ENCODE measurements around the gene TMEM63C. TPM values are rescaled to one million over a fixed set of nuclear protein-coding genes. Genes with fewer than 3 reads are reported as not detected.

TMEM63C gene
- total RNA-seq, 4 donors from 2014 or later = 0.08 to 0.13 (median 0.10) TPM; not detected in 1

GRCh38 chr14:77260631-77261030 lies 79.0 kb downstream of the TMEM63C start:
- no peak for ATAC-seq
- TF ChIP-seq EP300 (IDR thresholded peaks at IDR 0.05) = no peak
- no peak for TF ChIP-seq POLR2AphosphoS5 (IDR thresholded peaks at IDR 0.05)
- TF ChIP-seq POLR2A (IDR thresholded peaks at IDR 0.05) = no peak
- TF ChIP-seq CTCF (IDR thresholded peaks at IDR 0.05) = no peak
- no peaks in the 10 kb centered on the region for H3K9me3 ChIP-seq
- H3K27me3 ChIP-seq = peaks cover 55% of the 10 kb centered on the region
- H3K36me3 ChIP-seq = no peaks in the 10 kb centered on the region
- no peak overlapping the region for H3K27ac ChIP-seq
- H3K4me3 ChIP-seq = no peak overlapping the region
- 40% methylated on average over 1 of the region's 10 CpGs; no CpG with 5 or more reads in 1 of the 2 donors for WGBS, 2 donors (ENCODE audit: low coverage in 1 of 2)
- H3K4me1 ChIP-seq = no peaks in the 10 kb centered on the region

- TF ChIP-seq CTCF (IDR thresholded peaks at IDR 0.05) (no peak), POLR2AphosphoS5 (IDR thresholded peaks at IDR 0.05) (no peak), EP300 (IDR thresholded peaks at IDR 0.05) (no peak), POLR2A (IDR thresholded peaks at IDR 0.05) (no peak)
- 51% methylated on average over 3 of the region's 16 CpGs; no CpG with 5 or more reads in 1 of the 2 donors for WGBS, 2 donors (ENCODE audit: low coverage in 1 of 2)
- no peak for ATAC-seq
Observed at GRCh38 chr14:77264466-77265186, 83.0 kb downstream of the TMEM63C start.

GRCh38 chr14:77265187-77265515 lies 83.6 kb downstream of the TMEM63C start:
- WGBS, 2 donors (ENCODE audit: low coverage in 1 of 2) = 36% methylated on average over 1 of the region's 2 CpGs; no CpG with 5 or more reads in 1 of the 2 donors
- no peak for ATAC-seq
- peaks cover 59% of the 10 kb centered on the region for H3K27me3 ChIP-seq

More at GRCh38 chr14:77264466-77265186, 83.0 kb downstream of the TMEM63C start:
- Histone ChIP-seq H3K27ac (no peak overlapping the region), H3K4me3 (no peak overlapping the region), H3K4me1 (no peaks in the 10 kb centered on the region), H3K27me3 (peaks cover 59% of the 10 kb centered on the region), H3K9me3 (peaks cover 0 to 17% (median 0%) of the 10 kb centered on the region in 3 donors), H3K36me3 (no peaks in the 10 kb centered on the region)

GRCh38 chr14:77265561-77266335 lies 84.2 kb downstream of the TMEM63C start:
- TF ChIP-seq POLR2AphosphoS5 (IDR thresholded peaks at IDR 0.05) (no peak), CTCF (IDR thresholded peaks at IDR 0.05) (no peak), EP300 (IDR thresholded peaks at IDR 0.05) (no peak), POLR2A (IDR thresholded peaks at IDR 0.05) (no peak)
- H3K36me3 ChIP-seq = no peaks in the 10 kb centered on the region
- peaks cover 59% of the 10 kb centered on the region for H3K27me3 ChIP-seq
- H3K9me3 ChIP-seq = peaks cover 0 to 17% (median 0%) of the 10 kb centered on the region in 3 donors
- WGBS, 2 donors (ENCODE audit: low coverage in 1 of 2) = 37 to 71% methylated on average over 3 to 7 of the region's 16 CpGs
- H3K27ac ChIP-seq = no peak overlapping the region
- peaks cover 0 to 6% (median 0%) of the 10 kb centered on the region in 3 donors for H3K4me1 ChIP-seq
- no peak overlapping the region for H3K4me3 ChIP-seq
- no peak for ATAC-seq

More at GRCh38 chr14:77265187-77265515, 83.6 kb downstream of the TMEM63C start:
- no peaks in the 10 kb centered on the region for H3K36me3 ChIP-seq
- H3K9me3 ChIP-seq = peaks cover 0 to 17% (median 0%) of the 10 kb centered on the region in 3 donors
- no peak overlapping the region for H3K27ac ChIP-seq
- peaks cover 0 to under 1% (median 0%) of the 10 kb centered on the region in 3 donors for H3K4me1 ChIP-seq
- no peak overlapping the region for H3K4me3 ChIP-seq
- TF ChIP-seq POLR2A (IDR thresholded peaks at IDR 0.05) = no peak
- no peak for TF ChIP-seq EP300 (IDR thresholded peaks at IDR 0.05)
- TF ChIP-seq CTCF (IDR thresholded peaks at IDR 0.05) = no peak
- TF ChIP-seq POLR2AphosphoS5 (IDR thresholded peaks at IDR 0.05) = no peak
